Endothelial cell of umbilical vein (primary cell): Measurements from ENCODE around the gene CRISPLD2. TPM values are rescaled to one million over a fixed set of nuclear protein-coding genes. Genes with fewer than 3 reads are reported as not detected.

Experiments used
- BruUV-seq: library from RNA; stranded (reverse); fragments of 400-500 nt; replicated peaks from 2 replicates; lab custom pipeline; 2021; lab: Mats Ljungman, UMichigan
- CTCF ChIA-PET: fragments of 300-600, 350-600 bp; sonication (Branson Sonifier 250); formaldehyde crosslinking; loops from one replicate; lab custom pipeline; 2021; ENCODE audit warnings: antibody characterized with exemption, inconsistent platforms; lab: Charles Lee
- POLR2A ChIA-PET: fragments of 300-600, 350-600 bp; sonication (Branson Sonifier 250); formaldehyde crosslinking; loops from one replicate; lab custom pipeline; 2021; ENCODE audit warnings: antibody characterized with exemption, inconsistent platforms; lab: Charles Lee
- DNase-seq: peaks from one replicate; pipeline ENCODE4 v3.0.0-alpha.2; 2011; ENCODE audit warnings: low read depth, low spot score
- FAIRE-seq: peaks from 2 replicates; lab custom pipeline; 2011; peaks lifted over from hg19 to GRCh38; lab: Jason Lieb, UNC
- H2AFZ ChIP-seq: 2 replicates; pipeline ENCODE4 v1.6.0; 2012; ENCODE audit warnings: low read depth, low read length, control low read depth, inconsistent platforms
- H3K27ac ChIP-seq: 2 replicates; pipeline ENCODE4 v1.5.1; 2011; ENCODE audit warnings: low read depth, mild to moderate bottlenecking, control low read depth, low read length, moderate library complexity; ENCODE audit not compliant: insufficient read depth
- H3K27me3 ChIP-seq, 2 experiments: 2 replicates each; pipeline versions ENCODE4 v1.6.0 to v1.6.1; 2011; ENCODE audit warnings: low read length in 2 of 2, mixed read lengths in 1 of 2; ENCODE audit not compliant: control insufficient read depth in 2 of 2, insufficient read depth in 2 of 2
- H3K36me3 ChIP-seq, 2 experiments: 2 replicates in 1 of 2; 3 replicates in 1 of 2; pipeline ENCODE4 v1.5.1; 2011; ENCODE audit warnings: low read length in 2 of 2, mild to moderate bottlenecking in 1 of 2, moderate library complexity in 1 of 2; ENCODE audit not compliant: control insufficient read depth in 2 of 2, insufficient read depth in 2 of 2; ENCODE audit errors: extremely low read depth in 1 of 2
- H3K4me1 ChIP-seq: 3 replicates; pipeline ENCODE4 v1.5.1; 2011; ENCODE audit warnings: mild to moderate bottlenecking, low read length; ENCODE audit not compliant: control insufficient read depth, insufficient read depth; ENCODE audit errors: extremely low read depth
- H3K4me2 ChIP-seq: 2 replicates; pipeline ENCODE4 v1.6.1; 2011; ENCODE audit warnings: low read length, control low read depth, mixed read lengths; ENCODE audit not compliant: insufficient read depth
- H3K4me3 ChIP-seq, 3 experiments: fragments of 200-600 bp in 1 of 3; sonication (generic), shearing (Covaris generic) in 1 of 3; replicated peaks in 1 of 3; 2 replicates each; pipeline ENCODE4 v1.5.1; 2011 to 2016; ENCODE audit warnings: control low read depth in 3 of 3, low read length in 3 of 3, mild to moderate bottlenecking in 2 of 3, inconsistent platforms in 1 of 3, low read depth in 1 of 3, moderate library complexity in 1 of 3; ENCODE audit not compliant: insufficient read depth in 1 of 3
- H3K79me2 ChIP-seq: 2 replicates; pipeline ENCODE4 v1.6.0; 2012; ENCODE audit warnings: low read length, inconsistent platforms; ENCODE audit not compliant: control insufficient read depth, insufficient read depth
- H3K9ac ChIP-seq: replicated peaks from 2 replicates; pipeline ENCODE3; 2011; ENCODE audit warnings: low read length, control low read depth; ENCODE audit not compliant: insufficient read depth; ENCODE audit errors: extremely low read depth
- H3K9me1 ChIP-seq: replicated peaks from 3 replicates; pipeline ENCODE4 v1.6.0; 2011; ENCODE audit warnings: mild to moderate bottlenecking, low read length; ENCODE audit not compliant: control insufficient read depth, insufficient read depth; ENCODE audit errors: extremely low read depth
- H3K9me3 ChIP-seq: replicated peaks from 2 replicates; pipeline ENCODE4 v1.5.1; 2012; ENCODE audit warnings: low read length, inconsistent platforms; ENCODE audit not compliant: control insufficient read depth, insufficient read depth
- H4K20me1 ChIP-seq: replicated peaks from 2 replicates; pipeline ENCODE3; 2011; ENCODE audit warnings: mild to moderate bottlenecking, low read length; ENCODE audit not compliant: control insufficient read depth, insufficient read depth; ENCODE audit errors: extremely low read depth
- CTCF ChIP-seq, 2 donors: IDR thresholded peaks; 1 replicate in 1 of 2; 2 replicates in 1 of 2; pipeline ENCODE4 v1.5.1; 2011; ENCODE audit warnings: low read length in 2 of 2, mild to moderate bottlenecking in 2 of 2, moderate library complexity in 2 of 2, control low read depth in 1 of 2, inconsistent platforms in 1 of 2, low read depth in 1 of 2; ENCODE audit not compliant: insufficient read depth in 1 of 2; ENCODE audit errors: extremely low read depth in 1 of 2
- FOS ChIP-seq: IDR thresholded peaks from 2 replicates; pipeline ENCODE4 v1.6.1; 2011; ENCODE audit warnings: mild to moderate bottlenecking, low read length, moderate library complexity, borderline replicate concordance; ENCODE audit not compliant: insufficient read depth
- dilution Hi-C: fragments of 300-500 bp; cut with MboI; formaldehyde crosslinking; loops from one replicate; pipeline ENCODE4 v1.15.0; 2019; ENCODE audit warnings: low sequenced_read_pairs; ENCODE audit not compliant: extremely low pct_ligation_motif_present
- intact Hi-C: fragments of 100-400 bp; cut with micrococcal nuclease; formaldehyde crosslinking; loops from one replicate; pipeline ENCODE4 v1.10.0; 2022
- polyA plus RNA-seq, 4 experiments: library from polyadenylated mRNA; depleted of rRNA in 3 of 4; stranded (reverse) in 3 of 4; unstranded in 1 of 4; fragments of >200 nt; gene quantifications; 2 replicates each; pipeline versions ENCODE4 v1.2.1 to v1.2.3, GENCODE V29; 2011 to 2012; ENCODE audit warnings: missing spikeins in 1 of 4
- total RNA-seq: library from RNA; stranded (reverse); gene quantifications from 2 replicates; pipeline ENCODE4 v1.2.3, GENCODE V29; 2021

CRISPLD2 gene
- total and polyA plus RNA-seq, 2 donors (not counting 3 experiments of a cell fraction or from before 2014, with no cell fraction given): 0.14 to 0.73 TPM

- ChIA-PET POLR2A (interaction anchor here (0.6 kb wide), 2 partner anchors 37 to 206 kb away, joined by 4 to 6 read pairs; no protein-coding TSS in a partner anchor), CTCF (interaction anchor here (0.7 to 7.0 kb wide), 42 partner anchors 10 to 330 kb away, joined by 3 to 292 read pairs (median 5); no protein-coding TSS in a partner anchor)
- no peaks in the 10 kb centered on the region for H3K9me3 ChIP-seq
- no peak overlapping the region for H3K9ac ChIP-seq
- no TSS peak for BruUV-seq
- H2AFZ ChIP-seq: peak overlapping the region; percentile 26
- H3K4me2 ChIP-seq: no peak overlapping the region
- no peaks in the 10 kb centered on the region for H4K20me1 ChIP-seq
- H3K36me3 ChIP-seq: no peaks in the 10 kb centered on the region
- H3K27me3 ChIP-seq: peaks cover 0 to 2% of the 10 kb centered on the region in 2 experiments
- H3K4me3 ChIP-seq: no peak overlapping the region
- H3K4me1 ChIP-seq: no peaks in the 10 kb centered on the region
- dilution Hi-C loops (loop anchor here (25.0 kb wide), 1 partner anchor 190 kb away; no protein-coding TSS in a partner anchor), intact Hi-C loops (loop anchor here (1.0 to 10.0 kb wide), 5 partner anchors 27 to 438 kb away; no protein-coding TSS in a partner anchor)
- no peaks in the 10 kb centered on the region for H3K79me2 ChIP-seq
- no peaks in the 10 kb centered on the region for H3K9me1 ChIP-seq
- peak; percentile 94 for FAIRE-seq
- no peak overlapping the region for H3K27ac ChIP-seq
- DNase-seq: peak; percentile 87
- TF ChIP-seq FOS: no peak
- peak; percentile 88 to 90 for TF ChIP-seq CTCF (IDR thresholded peaks at IDR 0.05; ENCODE audit: extremely low read depth in 1 of 2, insufficient read depth in 1 of 2, low read depth in 1 of 2, low read length in 2 of 2)
These were observed 132.8 kb downstream of the CRISPLD2 start for GRCh38 chr16:84952335-84953189.
